K562 (cell line): ENCODE measurements around the gene C1orf50. TPM values are rescaled to one million over a fixed set of nuclear protein-coding genes. Genes with fewer than 3 reads are reported as not detected.

Experiments
- ATAC-seq: fragments of 200-7000 bp; cut with Tn5 transposase; 3 replicates; pipeline ENCODE4 v1.9.1; 2020; ENCODE audit warnings: moderate library complexity
- BruUV-seq: library from RNA; stranded (reverse); fragments of 400-500 nt; replicated peaks from 2 replicates; lab custom pipeline; 2021; lab: Mats Ljungman, UMichigan
- CTCF ChIA-PET: fragments of 300-600 bp; formaldehyde crosslinking; extraction: SDS; loops from one replicate; lab custom pipeline; 2021; ENCODE audit warnings: low intra/inter-chr PET ratio; lab: Yijun Ruan, JAX
- POLR2A ChIA-PET: fragments of 300-600, 350-650 bp; sonication (Branson Sonifier 250); formaldehyde crosslinking; extraction: SDS; loops from one replicate; lab custom pipeline; 2021; ENCODE audit warnings: antibody characterized with exemption, inconsistent platforms; lab: Yijun Ruan, JAX
- DNase-seq, 4 experiments: peaks; one replicate each; pipeline versions ENCODE4 v3.0.0 to v3.0.0-alpha.2; 2011 to 2018; ENCODE audit warnings: low spot score in 3 of 4, mixed read lengths in 3 of 4; ENCODE audit errors: extremely low read depth in 1 of 4
- FAIRE-seq: peaks from 2 replicates; lab custom pipeline; 2011; peaks lifted over from hg19 to GRCh38; lab: Jason Lieb, UNC
- H2AFZ ChIP-seq: 2 replicates; pipeline ENCODE4 v1.6.0; 2011; ENCODE audit warnings: low read depth, low read length, control low read depth, inconsistent platforms
- H3K27ac ChIP-seq: fragments of 200-600 bp; 3 replicates; pipeline ENCODE4 v1.8.0; 2011; ENCODE audit warnings: low read depth, mild to moderate bottlenecking, control low read depth, inconsistent platforms, low read length, moderate library complexity, mixed read lengths; ENCODE audit errors: extremely low read depth
- H3K27me3 ChIP-seq, 2 experiments: fragments of 300-600 bp in 1 of 2; 2 replicates in 1 of 2; 3 replicates in 1 of 2; pipeline versions ENCODE4 v1.6.0 to v1.8.0; 2011; ENCODE audit warnings: inconsistent platforms in 2 of 2, low read length in 2 of 2, mild to moderate bottlenecking in 1 of 2, mixed read lengths in 1 of 2, moderate library complexity in 1 of 2; ENCODE audit not compliant: control insufficient read depth in 2 of 2, insufficient read depth in 2 of 2
- H3K36me3 ChIP-seq: fragments of 300-600 bp; 3 replicates; pipeline ENCODE4 v1.8.0; 2011; ENCODE audit warnings: mild to moderate bottlenecking, low read length, inconsistent platforms; ENCODE audit not compliant: control insufficient read depth, insufficient read depth
- H3K4me1 ChIP-seq, 2 experiments: fragments of 200-600 bp in 1 of 2; replicated peaks in 1 of 2; 2 replicates in 1 of 2; 3 replicates in 1 of 2; pipeline versions ENCODE4 v1.5.1 to v1.8.0; 2011; ENCODE audit warnings: inconsistent platforms in 2 of 2, low read length in 2 of 2, mild to moderate bottlenecking in 1 of 2, mixed read lengths in 1 of 2, moderate library complexity in 1 of 2; ENCODE audit not compliant: control insufficient read depth in 2 of 2, insufficient read depth in 2 of 2
- H3K4me2 ChIP-seq: 2 replicates; pipeline ENCODE4 v1.6.1; 2011; ENCODE audit warnings: low read length, control low read depth, inconsistent platforms, mixed read lengths; ENCODE audit not compliant: insufficient read depth
- H3K4me3 ChIP-seq: fragments of 200-600 bp; sonication (generic), shearing (Covaris generic); 2 replicates; pipeline ENCODE4 v1.5.1; 2016; ENCODE audit warnings: control low read depth, inconsistent platforms
- H3K79me2 ChIP-seq: fragments of 200-600 bp; 3 replicates; pipeline ENCODE4 v1.8.0; 2011; ENCODE audit warnings: low read length, inconsistent platforms; ENCODE audit not compliant: control insufficient read depth, insufficient read depth
- H3K9ac ChIP-seq, 2 experiments: 2 replicates each; pipeline versions ENCODE4 v1.6.0 to v1.6.1; 2011; ENCODE audit warnings: low read depth in 2 of 2, low read length in 2 of 2, control low read depth in 1 of 2, inconsistent platforms in 1 of 2, mild to moderate bottlenecking in 1 of 2, mixed read lengths in 1 of 2; ENCODE audit not compliant: insufficient read depth in 1 of 2
- H3K9me1 ChIP-seq: one replicate; pipeline ENCODE4 v1.6.0; 2011; ENCODE audit warnings: inconsistent platforms, mild to moderate bottlenecking, low read length, moderate library complexity; ENCODE audit not compliant: control insufficient read depth, insufficient read depth
- H3K9me3 ChIP-seq: replicated peaks from 2 replicates; pipeline ENCODE4 v1.5.1; 2011; ENCODE audit warnings: low read depth, low read length, inconsistent platforms; ENCODE audit not compliant: control insufficient read depth, insufficient read depth
- H4K20me1 ChIP-seq: replicated peaks from 2 replicates; pipeline ENCODE4 v1.6.1; 2011; ENCODE audit warnings: low read length, inconsistent platforms, mixed read lengths; ENCODE audit not compliant: control insufficient read depth, insufficient read depth
- CBX1 ChIP-seq: sonication (generic); IDR thresholded peaks from 2 replicates; pipeline ENCODE4 v1.6.1; 2016; ENCODE audit warnings: antibody characterized with exemption, low read depth, mild to moderate bottlenecking
- CCNT2 ChIP-seq: IDR thresholded peaks from 2 replicates; pipeline ENCODE4 v1.6.1; 2011; ENCODE audit warnings: borderline replicate concordance, low read depth, mild to moderate bottlenecking, moderate library complexity, mixed read lengths, low read length; ENCODE audit not compliant: insufficient read length; ENCODE audit errors: extremely low read depth
- E2F4 ChIP-seq: sonication (generic); formaldehyde crosslinking; IDR thresholded peaks from 2 replicates; pipeline ENCODE4 v1.8.0; 2022; ENCODE audit warnings: mild to moderate bottlenecking, low read depth, missing genetic modification reagents
- ELF1 ChIP-seq: fragments of 200-800 bp; sonication (Bioruptor generic); IDR thresholded peaks from 2 replicates; pipeline ENCODE4 v1.6.1; 2016; ENCODE audit warnings: missing genetic modification characterization, missing compliant biosample characterization
- GATAD2A ChIP-seq: fragments of 450-650 bp; IDR thresholded peaks from 2 replicates; pipeline ENCODE4 v1.6.1; 2017
- HDGF ChIP-seq: fragments of 450-650 bp; IDR thresholded peaks from 2 replicates; pipeline ENCODE4 v1.6.1; 2016
- PBX2 ChIP-seq, 2 experiments: IDR thresholded peaks in 1 of 2; conservative IDR thresholded peaks in 1 of 2; 2 replicates each; pipeline ENCODE4 v1.6.1; 2016; ENCODE audit warnings: low read depth in 2 of 2, mild to moderate bottlenecking in 1 of 2, missing compliant biosample characterization in 1 of 2, missing genetic modification characterization in 1 of 2, moderate library complexity in 1 of 2
- RBM15 ChIP-seq: fragments of 200-400 bp; formaldehyde crosslinking; IDR thresholded peaks from 2 replicates; pipeline ENCODE4 v1.6.1; 2018; ENCODE audit warnings: mild to moderate bottlenecking, low read length, moderate library complexity; ENCODE audit not compliant: insufficient read depth
- RHOXF2B ChIP-seq: fragments of 250-450 bp; sonication (Bioruptor Pico); conservative IDR thresholded peaks from 2 replicates; pipeline ENCODE4 v1.5.1; 2021
- SFPQ ChIP-seq: fragments of 200-400 bp; formaldehyde crosslinking; IDR thresholded peaks from 2 replicates; pipeline ENCODE4 v1.6.1; 2017; ENCODE audit warnings: mild to moderate bottlenecking, low read depth, low read length, moderate library complexity
- SMC3 ChIP-seq: conservative IDR thresholded peaks from 2 replicates; pipeline ENCODE4 v1.6.1; 2011; ENCODE audit warnings: low read depth, low read length, improper control_type of control experiment; ENCODE audit not compliant: insufficient read depth
- U2AF2 ChIP-seq: fragments of 200-400 bp; formaldehyde crosslinking; optimal IDR thresholded peaks from 2 replicates; pipeline ENCODE3; 2017; ENCODE audit warnings: low read depth, mild to moderate bottlenecking, low read length
- ZNF707 ChIP-seq: fragments of 250-450 bp; sonication (Bioruptor Pico); conservative IDR thresholded peaks from 2 replicates; pipeline ENCODE4 v1.8.0; 2022; ENCODE audit warnings: inconsistent platforms, mild to moderate bottlenecking, moderate library complexity
- ZNF764 ChIP-seq: fragments of 250-450 bp; sonication (Bioruptor Pico); IDR thresholded peaks from 2 replicates; pipeline ENCODE4 v1.4.0; 2020; ENCODE audit warnings: low read depth, mild to moderate bottlenecking, moderate library complexity
- WGBS: fragments of 100-300 bp; shearing (Covaris generic); methylation state at CpG from one replicate; pipeline ENCODE4 v1.1.6; 2016; ENCODE audit warnings: low coverage, mixed read lengths; ENCODE audit not compliant: insufficient coverage; ENCODE audit errors: missing lambda C conversion rate; 5-methylcytosine and 5-hydroxymethylcytosine counted together
- in situ Hi-C: fragments of 300-500 bp; cut with MboI; formaldehyde crosslinking; loops from 4 replicates; pipeline ENCODE4 v1.15.0; 2018; ENCODE audit warnings: inconsistent platforms, mixed read lengths
- intact Hi-C: fragments of 100-400 bp; cut with micrococcal nuclease; formaldehyde crosslinking; loops from 2 replicates; pipeline ENCODE4 v1.14.2; 2022
- polyA plus RNA-seq, 8 experiments: library from polyadenylated mRNA; depleted of rRNA in 4 of 8; stranded (reverse) in 5 of 8; unstranded in 3 of 8; fragments of >200 nt; fragmentation: Nextera tagmentation in 2 of 8; fragmentation: Illumina TruSeq in 1 of 8; extraction: Ambion mirVana in 2 of 8; extraction: Trizol in 1 of 8; gene quantifications; 2 replicates each; pipeline versions ENCODE4 v1.2.1 to v1.2.3, GENCODE V29; 2011 to 2014; ENCODE audit warnings: inconsistent platforms in 1 of 8, missing spikeins in 1 of 8
- total RNA-seq, 7 experiments: library from RNA; depleted of rRNA in 6 of 7; stranded (reverse); fragments of >200 nt in 6 of 7; fragmentation: Illumina TruSeq in 2 of 7; extraction: Trizol in 2 of 7; gene quantifications; 2 replicates each; pipeline versions ENCODE4 v1.2.1 to v1.2.3, GENCODE V29; 2011 to 2021; ENCODE audit warnings: low replicate concordance in 1 of 7

Gene C1orf50
- total and polyA plus RNA-seq, 9 of the 15 experiments (the other 6 are each of a cell fraction or from before 2014, with no cell fraction given), result 0.55 to 13.9 (median 5.2) TPM

- no peak overlapping the region for H2AFZ ChIP-seq
- H3K4me2 ChIP-seq, result no peak overlapping the region
- WGBS, result 76% methylated on average over 10 of the region's 10 CpGs
- ATAC-seq, result no peak
- no TSS peak for BruUV-seq
- H3K36me3 ChIP-seq, result peaks cover 61% of the 10 kb centered on the region
- H3K4me1 ChIP-seq, result no peaks in the 10 kb centered on the region
- H3K9me3 ChIP-seq, result peaks cover 3% of the 10 kb centered on the region
- H3K9ac ChIP-seq, result no peak overlapping the region
- FAIRE-seq, result no peak
- H3K4me3 ChIP-seq, result no peak overlapping the region
- no peak overlapping the region for H3K27ac ChIP-seq
- intact Hi-C loops, result no loop called here
- DNase-seq, result no peak
- POLR2A ChIA-PET, result interaction anchor here (1.2 to 2.1 kb wide), 2 partner anchors 18 to 314 kb away, joined by 3 to 6 read pairs; partner anchors contain the start of genes C1orf50 and P3H1
- peaks cover 0 to 5% of the 10 kb centered on the region in 2 experiments; a peak in 1 of 5 replicates for H3K27me3 ChIP-seq
- H3K9me1 ChIP-seq, result peaks cover 8% of the 10 kb centered on the region
- TF ChIP-seq RBM15, result no peak
- TF ChIP-seq ZNF707 (CRISPR knock-in tag), result no peak
- no peak for TF ChIP-seq GATAD2A
- TF ChIP-seq RHOXF2B (CRISPR knock-in tag), result no peak
- TF ChIP-seq CBX1, result no peak
- no peak for TF ChIP-seq E2F4 (CRISPR knock-in tag)
- no peak for TF ChIP-seq HDGF
- no peak for TF ChIP-seq U2AF2
- TF ChIP-seq ELF1 (tag), result no peak
- no peak for TF ChIP-seq SFPQ
- no peak for TF ChIP-seq ZNF764 (CRISPR knock-in tag)
- no peak for TF ChIP-seq CCNT2
- TF ChIP-seq SMC3, result no peak
- no peak for TF ChIP-seq PBX2 (CRISPR knock-in tag; IDR thresholded peaks at IDR 0.05; ENCODE audit: low read depth)
- TF ChIP-seq PBX2 (tag; conservative IDR thresholded peaks at IDR 0.05; ENCODE audit: low read depth), result no peak
- TF ChIP-seq, all 486 proteins: peak for 0
- CTCF ChIA-PET, result interaction anchor here (0.6 kb wide), 1 partner anchor 25 kb away, joined by 8 read pairs; no protein-coding TSS in a partner anchor
- in situ Hi-C loops, result loop anchor here (10.0 to 25.0 kb wide), 2 partner anchors 161 to 403 kb away; no protein-coding TSS in a partner anchor
- Histone ChIP-seq H4K20me1 (no peaks in the 10 kb centered on the region), H3K79me2 (no peaks in the 10 kb centered on the region)
Measured at GRCh38 chr1:42748021-42748420, 19.0 kb upstream of the C1orf50 start.
